SU-DHL-6 (cell line): ENCODE measurements around the gene B4GALNT3.

ENCODE experiments used
- H2AFZ ChIP-seq: fragments of 200-600 bp; sonication (generic); 2 replicates; pipeline ENCODE4 v1.6.1; 2014; ENCODE audit warnings: low read depth, mild to moderate bottlenecking, moderate library complexity, mixed read lengths, antibody characterized with exemption, low read length; ENCODE audit not compliant: severe bottlenecking
- H3F3A ChIP-seq: fragments of 200-600 bp; shearing (Covaris generic); 2 replicates; pipeline ENCODE4 v1.6.0; 2016; ENCODE audit warnings: antibody characterized with exemption, mild to moderate bottlenecking; ENCODE audit not compliant: insufficient read depth
- H3K27ac ChIP-seq: fragments of 200-600 bp; sonication (generic); 2 replicates; pipeline ENCODE4 v1.5.1; 2016; ENCODE audit warnings: low read depth, mild to moderate bottlenecking, low read length, moderate library complexity, mixed read lengths
- H3K27me3 ChIP-seq: fragments of 200-600 bp; sonication (generic), shearing (Covaris generic); 2 replicates; pipeline ENCODE4 v1.6.0; 2014; ENCODE audit warnings: mild to moderate bottlenecking, low read length
- H3K36me3 ChIP-seq: fragments of 200-600 bp; sonication (generic); 2 replicates; pipeline ENCODE4 v1.6.1; 2014; ENCODE audit warnings: mild to moderate bottlenecking, low read length, mixed read lengths
- H3K4me2 ChIP-seq: fragments of 300-600, 200-600 bp; shearing (Covaris generic), sonication (generic); 2 replicates; pipeline ENCODE4 v1.6.0; 2014; ENCODE audit warnings: low read length, low read depth, mild to moderate bottlenecking; ENCODE audit not compliant: poor library complexity, severe bottlenecking
- H3K4me3 ChIP-seq: fragments of 200-600 bp; sonication (generic); 2 replicates; pipeline ENCODE4 v1.5.1; 2014; ENCODE audit warnings: antibody characterized with exemption, low read length, mild to moderate bottlenecking, mixed read lengths; ENCODE audit not compliant: insufficient read depth, poor library complexity, severe bottlenecking
- H3K79me2 ChIP-seq: fragments of 200-600 bp; sonication (generic); 2 replicates; pipeline ENCODE4 v1.6.1; 2014; ENCODE audit warnings: mild to moderate bottlenecking, low read length, moderate library complexity; ENCODE audit not compliant: insufficient read depth
- H3K9ac ChIP-seq: fragments of 200-600 bp; sonication (generic); 2 replicates; pipeline ENCODE4 v1.7.0; 2014; ENCODE audit warnings: mild to moderate bottlenecking, low read length
- H3K9me2 ChIP-seq: fragments of 200-600 bp; sonication (generic); replicated peaks from 2 replicates; pipeline ENCODE4 v1.6.1; 2014; ENCODE audit warnings: low read length; ENCODE audit not compliant: insufficient read depth
- H3K9me3 ChIP-seq: fragments of 200-600 bp; sonication (generic); 2 replicates; pipeline ENCODE4 v1.6.1; 2014; ENCODE audit warnings: low read length, mixed read lengths; ENCODE audit not compliant: insufficient read depth
- H4K20me1 ChIP-seq: fragments of 200-600 bp; sonication (generic); 2 replicates; pipeline ENCODE4 v1.6.1; 2014; ENCODE audit warnings: low read depth, mild to moderate bottlenecking, antibody characterized with exemption, low read length, moderate library complexity, mixed read lengths
- EZH2phosphoT487 ChIP-seq: fragments of 200-600 bp; sonication (generic), shearing (Covaris generic); conservative IDR thresholded peaks from 2 replicates; pipeline ENCODE4 v1.6.1; 2018; ENCODE audit warnings: mild to moderate bottlenecking, antibody characterized with exemption, low read length, moderate library complexity, mixed read lengths
- TF ChIP-seq, protein P1 (sequence below): fragments of 200-600 bp; sonication (generic); IDR thresholded peaks from one replicate; pipeline ENCODE4 v1.5.1; 2017; ENCODE audit warnings: antibody characterized with exemption, mild to moderate bottlenecking, low read length, moderate library complexity; ENCODE audit not compliant: insufficient read depth, poor library complexity, severe bottlenecking

Gene B4GALNT3

DNA sequence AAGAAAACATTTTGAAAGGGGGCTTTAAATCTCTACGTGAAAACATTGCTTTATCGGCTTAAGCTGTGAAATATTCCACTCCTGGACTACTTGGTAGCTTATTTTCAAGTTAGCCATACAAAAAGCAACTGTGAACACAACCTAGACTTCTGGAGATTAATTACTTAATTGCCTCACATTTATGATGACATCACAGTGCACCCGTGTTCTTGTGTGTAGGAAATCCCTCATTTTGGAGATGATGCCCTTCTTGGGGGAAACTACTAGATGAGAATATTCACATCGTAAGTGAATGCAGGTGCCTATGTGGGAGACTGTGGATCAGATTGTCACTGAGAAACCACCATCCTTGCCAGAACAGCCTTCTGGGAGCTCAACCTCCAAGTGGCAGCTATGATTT, 10.5 kb upstream of the B4GALNT3 start:
- no peaks in the 10 kb centered on the region for H3K9me2 ChIP-seq
- no peaks in the 10 kb centered on the region for H3K9me3 ChIP-seq
- H3F3A ChIP-seq: peaks cover under 1% of the 10 kb centered on the region; the same call in 1 of the 2 replicates
- no peak overlapping the region for H3K27ac ChIP-seq
- H3K79me2 ChIP-seq: no peaks in the 10 kb centered on the region
- H2AFZ ChIP-seq: no peak overlapping the region
- TF ChIP-seq EZH2phosphoT487: no peak
- TF ChIP-seq, protein P1, sequence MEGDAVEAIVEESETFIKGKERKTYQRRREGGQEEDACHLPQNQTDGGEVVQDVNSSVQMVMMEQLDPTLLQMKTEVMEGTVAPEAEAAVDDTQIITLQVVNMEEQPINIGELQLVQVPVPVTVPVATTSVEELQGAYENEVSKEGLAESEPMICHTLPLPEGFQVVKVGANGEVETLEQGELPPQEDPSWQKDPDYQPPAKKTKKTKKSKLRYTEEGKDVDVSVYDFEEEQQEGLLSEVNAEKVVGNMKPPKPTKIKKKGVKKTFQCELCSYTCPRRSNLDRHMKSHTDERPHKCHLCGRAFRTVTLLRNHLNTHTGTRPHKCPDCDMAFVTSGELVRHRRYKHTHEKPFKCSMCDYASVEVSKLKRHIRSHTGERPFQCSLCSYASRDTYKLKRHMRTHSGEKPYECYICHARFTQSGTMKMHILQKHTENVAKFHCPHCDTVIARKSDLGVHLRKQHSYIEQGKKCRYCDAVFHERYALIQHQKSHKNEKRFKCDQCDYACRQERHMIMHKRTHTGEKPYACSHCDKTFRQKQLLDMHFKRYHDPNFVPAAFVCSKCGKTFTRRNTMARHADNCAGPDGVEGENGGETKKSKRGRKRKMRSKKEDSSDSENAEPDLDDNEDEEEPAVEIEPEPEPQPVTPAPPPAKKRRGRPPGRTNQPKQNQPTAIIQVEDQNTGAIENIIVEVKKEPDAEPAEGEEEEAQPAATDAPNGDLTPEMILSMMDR: no peak
- H4K20me1 ChIP-seq: no peaks in the 10 kb centered on the region
- H3K36me3 ChIP-seq: no peaks in the 10 kb centered on the region
- no peak overlapping the region for H3K9ac ChIP-seq
- H3K27me3 ChIP-seq: no peaks in the 10 kb centered on the region
- no peak overlapping the region for H3K4me3 ChIP-seq
- no peak overlapping the region for H3K4me2 ChIP-seq

DNA sequence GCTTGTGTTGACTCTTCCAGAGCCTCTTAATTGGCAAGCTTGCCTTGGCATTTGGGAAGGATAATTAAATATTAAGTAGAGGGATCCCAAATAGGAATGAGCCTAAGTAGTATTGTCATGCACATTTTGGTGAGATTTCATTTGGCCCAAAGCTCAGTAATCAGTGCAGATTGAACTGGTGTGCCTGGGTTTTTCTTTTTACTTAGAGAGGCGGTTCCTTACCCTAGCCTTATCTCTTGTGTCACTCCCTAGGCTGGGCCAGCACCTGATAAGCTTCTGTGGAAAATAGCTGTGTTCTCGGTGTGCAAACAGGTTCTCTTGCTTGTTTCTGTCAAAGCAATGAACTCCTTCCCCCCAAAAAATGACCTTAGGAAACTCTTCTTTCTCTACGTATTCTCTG, 9.3 kb upstream of the B4GALNT3 start:
- no peaks in the 10 kb centered on the region for H3K27me3 ChIP-seq
- no peak overlapping the region for H2AFZ ChIP-seq
- no peak overlapping the region for H3K4me2 ChIP-seq
- no peaks in the 10 kb centered on the region for H4K20me1 ChIP-seq
- TF ChIP-seq, protein P1: no peak
- TF ChIP-seq EZH2phosphoT487: no peak
- no peaks in the 10 kb centered on the region for H3K9me3 ChIP-seq
- H3K79me2 ChIP-seq: no peaks in the 10 kb centered on the region
- H3K4me3 ChIP-seq: no peak overlapping the region
- H3F3A ChIP-seq: peaks cover 7% of the 10 kb centered on the region; the same call in 1 of the 2 replicates
- no peaks in the 10 kb centered on the region for H3K36me3 ChIP-seq
- no peak overlapping the region for H3K27ac ChIP-seq
- no peaks in the 10 kb centered on the region for H3K9me2 ChIP-seq
- no peak overlapping the region for H3K9ac ChIP-seq

GRCh38 chr12:452667-453210, 7.0 kb upstream of the B4GALNT3 start:
- TF ChIP-seq, protein P1: no peak
- no peak for TF ChIP-seq EZH2phosphoT487
- H3K27me3 ChIP-seq: no peaks in the 10 kb centered on the region
- H3F3A ChIP-seq: peaks cover 7% of the 10 kb centered on the region; the same call in 1 of the 2 replicates
- H3K4me3 ChIP-seq: no peak overlapping the region
- H3K9me3 ChIP-seq: no peaks in the 10 kb centered on the region
- no peaks in the 10 kb centered on the region for H3K9me2 ChIP-seq
- H2AFZ ChIP-seq: no peak overlapping the region
- H4K20me1 ChIP-seq: no peaks in the 10 kb centered on the region
- no peaks in the 10 kb centered on the region for H3K79me2 ChIP-seq
- H3K36me3 ChIP-seq: no peaks in the 10 kb centered on the region
- no peak overlapping the region for H3K4me2 ChIP-seq
- no peak overlapping the region for H3K9ac ChIP-seq
- H3K27ac ChIP-seq: no peak overlapping the region
